NCI-H1694 (cell line): ENCODE data around the gene MFGE8.

Source experiments
- DNase-seq: peaks from one replicate; lab custom pipeline; 2025; lab: John Stamatoyannopoulos, UW

The MFGE8 gene

DNA sequence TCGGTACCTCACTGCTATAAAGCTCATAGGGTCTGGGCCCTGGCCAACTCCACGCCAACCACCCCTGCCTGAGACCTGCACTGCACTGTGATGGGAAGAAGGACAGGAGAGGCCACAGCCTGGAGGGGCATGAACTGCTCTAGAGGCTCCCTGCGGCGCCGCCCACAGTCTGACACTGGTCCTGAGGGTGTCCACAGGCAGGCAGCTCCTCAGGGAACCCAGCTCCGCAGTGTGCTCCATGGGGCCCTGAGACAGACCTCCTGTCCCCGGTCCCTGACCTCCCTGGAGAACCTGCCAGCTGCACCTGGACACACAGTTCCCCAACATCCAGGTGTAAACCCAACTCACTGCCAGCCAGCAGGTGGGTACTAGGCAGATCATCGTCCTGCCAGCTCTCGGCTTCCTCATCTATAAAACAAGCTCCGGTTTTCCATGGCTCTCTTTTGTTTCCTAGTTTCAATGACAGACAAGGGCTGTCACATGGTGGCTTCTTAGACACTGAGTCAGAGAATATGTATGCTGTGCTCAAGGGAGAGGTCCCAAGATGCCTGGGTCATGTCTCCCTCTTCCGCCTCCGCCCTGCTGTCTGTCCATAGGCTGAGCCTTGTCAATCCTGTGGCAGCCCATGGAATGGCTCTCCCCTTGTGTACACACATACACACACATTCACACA, 12.7 kb downstream of the MFGE8 start:
- no peak for DNase-seq

GRCh38 chr15:88899251-88899650, 13.9 kb downstream of the MFGE8 start:
- no peak for DNase-seq

DNA sequence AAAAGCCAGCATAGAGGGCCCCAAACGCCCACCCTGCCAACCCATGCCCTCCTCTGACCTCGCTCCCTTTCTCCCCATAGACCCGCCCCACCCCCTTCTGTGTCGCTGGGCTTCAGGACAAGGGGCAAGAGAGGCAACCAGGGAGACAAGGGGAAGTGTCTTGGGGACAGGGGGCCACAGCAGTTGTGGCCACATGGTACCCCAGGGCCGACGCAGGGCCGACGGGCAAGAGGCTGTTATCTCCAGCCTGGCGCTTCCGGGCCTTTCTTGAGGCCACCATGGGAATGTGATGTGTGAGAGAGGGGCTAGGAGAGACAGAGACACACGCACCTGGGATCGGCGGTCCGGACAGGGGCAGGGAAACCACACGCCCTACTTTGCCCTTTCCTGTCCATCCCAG, 14.4 kb downstream of the MFGE8 start:
- DNase-seq: no peak

DNA sequence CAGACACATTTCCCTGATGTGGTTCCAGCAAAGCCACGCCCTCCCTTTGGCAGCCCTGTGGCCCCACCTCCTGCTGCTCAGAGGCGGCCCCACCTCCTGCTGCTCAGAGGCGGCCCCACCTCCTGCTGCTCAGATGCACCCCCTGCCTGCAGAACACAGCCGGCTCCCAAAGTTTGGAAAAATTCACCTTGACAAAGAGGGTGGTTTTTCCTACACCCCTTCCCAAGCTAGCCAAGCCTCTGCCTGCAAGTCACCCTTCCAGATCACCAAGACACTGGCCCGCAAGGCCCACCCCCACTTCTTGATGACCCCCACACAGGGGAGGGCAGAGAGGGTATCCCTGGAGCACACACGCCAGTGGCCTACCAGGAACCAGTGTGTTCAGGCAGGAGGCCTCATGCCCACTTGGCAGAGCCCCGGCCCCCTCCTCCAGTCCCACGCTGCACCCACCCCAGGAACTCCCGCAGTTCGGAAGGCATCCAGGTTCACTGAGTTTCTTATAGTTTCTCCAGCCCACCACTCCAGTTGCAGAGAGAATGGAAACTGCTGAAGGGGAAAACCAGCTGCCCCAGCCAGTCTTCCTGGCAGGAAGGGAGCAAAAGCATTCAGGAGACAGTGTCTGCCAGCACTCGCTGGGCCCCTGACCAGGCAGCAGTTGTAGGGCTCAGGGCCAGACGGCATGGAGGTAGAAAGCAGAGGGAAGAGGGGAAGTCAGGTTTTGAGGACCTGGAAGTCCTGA, 15.6 kb downstream of the MFGE8 start:
- peak; percentile 30 for DNase-seq

DNA sequence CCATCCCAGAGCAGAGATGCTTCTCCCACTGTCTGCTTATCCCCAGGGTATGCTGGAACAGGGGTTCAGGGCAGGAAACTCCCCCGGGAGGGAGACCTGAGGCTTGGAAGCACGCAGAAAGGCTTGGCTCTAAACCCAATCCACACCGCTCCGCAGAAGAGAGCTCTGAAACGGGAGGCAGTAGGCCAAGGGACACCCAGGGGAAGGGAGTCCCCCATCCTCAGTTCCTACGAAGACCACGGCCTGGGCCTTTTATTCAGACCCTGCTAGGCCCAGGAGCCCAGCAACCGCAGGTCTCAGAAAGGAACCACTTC, 16.1 kb downstream of the MFGE8 start:
- no peak for DNase-seq

DNA sequence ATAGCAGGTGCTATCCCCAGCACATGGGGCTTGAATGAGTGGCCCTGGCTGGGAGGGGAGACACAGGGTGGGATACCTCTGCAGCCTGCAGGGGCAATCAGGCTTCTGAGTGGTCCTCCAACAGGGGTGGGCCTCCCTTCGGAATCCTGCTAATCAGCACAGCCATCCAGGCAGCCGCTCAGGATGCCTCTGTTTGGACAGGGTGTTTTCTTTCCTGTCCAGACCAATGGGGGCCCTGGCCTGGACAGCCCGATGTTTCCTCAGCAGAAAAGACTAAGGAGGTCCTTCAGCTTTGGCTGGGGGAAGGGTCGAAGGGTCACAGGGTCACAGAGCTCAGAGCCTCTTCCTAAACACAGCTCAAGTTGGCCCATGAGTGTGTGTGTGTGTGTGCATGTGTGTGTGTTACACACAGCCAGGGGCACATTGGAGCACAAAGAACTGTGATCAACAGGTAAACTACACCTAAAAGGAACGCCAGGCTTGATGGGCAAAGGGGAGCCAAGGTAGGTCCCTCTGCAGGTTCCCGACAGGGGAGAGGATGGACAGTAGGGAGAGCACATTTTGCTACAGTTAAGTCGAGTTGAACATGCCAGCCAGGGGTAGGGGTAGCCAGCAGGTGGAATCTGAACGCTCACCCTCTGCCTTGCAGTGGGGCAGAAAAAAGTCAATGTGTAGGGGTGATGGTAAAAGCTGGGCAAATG, 16.7 kb downstream of the MFGE8 start:
- DNase-seq: no peak

DNA sequence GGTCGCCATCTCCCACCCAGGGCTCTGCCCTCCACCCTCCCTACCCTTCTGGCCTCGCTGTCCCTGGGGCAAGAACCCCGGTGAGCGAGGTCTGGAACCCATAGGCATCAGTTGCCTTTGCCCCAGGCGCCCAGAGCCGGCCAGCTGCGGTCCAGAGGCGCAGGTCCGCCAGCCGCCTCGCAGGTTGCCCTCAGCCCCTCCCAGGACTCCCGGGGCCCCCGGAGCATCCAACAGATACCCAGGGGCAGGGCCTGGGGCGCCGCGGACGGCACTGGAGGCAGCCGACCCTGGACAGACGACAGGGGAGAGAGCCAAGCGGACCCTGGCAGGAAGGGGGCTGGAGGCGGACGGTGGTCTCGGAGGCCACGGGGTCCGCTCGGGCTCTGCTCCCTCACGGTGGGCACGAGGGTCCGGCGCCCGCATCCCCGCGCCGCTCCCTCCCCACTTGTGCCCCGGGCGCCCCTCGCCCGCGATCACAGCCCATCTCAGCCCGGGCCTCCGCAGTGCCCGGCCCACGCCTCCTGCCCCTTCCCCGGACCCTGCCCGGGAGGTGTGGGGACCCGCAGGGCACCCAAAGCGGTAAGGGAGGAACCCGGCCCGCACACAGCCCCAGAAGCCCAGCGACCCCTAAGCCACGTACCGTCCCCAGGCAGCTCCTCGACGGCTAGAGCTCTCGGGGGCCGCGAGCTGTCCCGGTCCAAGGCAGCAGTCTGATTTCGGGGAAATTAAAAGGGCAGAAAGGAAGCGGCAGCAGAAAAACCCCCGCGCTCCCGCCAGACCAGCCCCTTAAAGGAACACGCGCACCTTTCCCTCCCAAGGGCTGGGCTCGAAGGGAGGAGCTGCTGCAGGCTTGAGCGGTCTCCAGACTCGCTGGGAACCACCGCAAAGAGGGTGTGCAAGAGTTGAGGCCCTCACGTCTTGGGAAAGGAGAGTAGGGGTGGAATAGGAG, 18.1 kb downstream of the MFGE8 start, which contains the start of gene HAPLN3:
TSS of gene HAPLN3 (minus strand) at position 726 of the 949 bp plus-strand sequence. CDS start 8,246 bp downstream, outside the sequence.
- DNase-seq: no peak

DNA sequence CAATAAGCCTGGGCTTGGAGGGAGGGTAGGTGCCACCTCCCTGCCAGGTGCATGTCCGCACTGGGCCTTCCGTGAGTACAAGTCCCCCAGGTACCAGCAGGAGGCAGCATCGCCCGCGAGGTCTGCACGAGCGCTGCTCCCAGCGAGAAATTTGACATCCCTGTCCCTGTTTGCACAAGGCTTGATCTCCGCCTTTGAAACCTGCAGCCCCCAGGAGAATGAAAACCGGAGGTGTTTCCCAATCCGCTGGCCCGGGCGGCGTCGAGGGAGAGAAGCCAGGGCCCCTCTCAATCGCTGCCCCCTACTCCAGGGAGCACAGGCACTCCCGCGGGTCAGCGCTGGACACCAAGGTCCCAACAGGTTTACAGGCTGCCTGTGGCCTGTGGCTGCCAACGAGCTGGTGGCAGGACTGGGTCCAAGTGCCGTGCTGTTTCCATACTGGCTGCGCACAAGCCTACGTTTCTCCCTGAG, 18.8 kb downstream of the MFGE8 start:
- DNase-seq: no peak

GRCh38 chr15:88891540-88892254, 21.5 kb downstream of the MFGE8 start:
- DNase-seq: no peak

- DNase-seq: no peak
These were observed 22.7 kb downstream of the MFGE8 start for GRCh38 chr15:88890495-88890894.

GRCh38 chr15:88888719-88889118, 24.5 kb downstream of the MFGE8 start:
- no peak for DNase-seq

- DNase-seq: no peak
These were observed 26.1 kb downstream of the MFGE8 start for GRCh38 chr15:88887068-88887580.

- no peak for DNase-seq
These were observed 30.4 kb downstream of the MFGE8 start for GRCh38 chr15:88882785-88883184.

- no peak for DNase-seq
These were observed 31.4 kb downstream of the MFGE8 start for GRCh38 chr15:88881775-88882174.

DNA sequence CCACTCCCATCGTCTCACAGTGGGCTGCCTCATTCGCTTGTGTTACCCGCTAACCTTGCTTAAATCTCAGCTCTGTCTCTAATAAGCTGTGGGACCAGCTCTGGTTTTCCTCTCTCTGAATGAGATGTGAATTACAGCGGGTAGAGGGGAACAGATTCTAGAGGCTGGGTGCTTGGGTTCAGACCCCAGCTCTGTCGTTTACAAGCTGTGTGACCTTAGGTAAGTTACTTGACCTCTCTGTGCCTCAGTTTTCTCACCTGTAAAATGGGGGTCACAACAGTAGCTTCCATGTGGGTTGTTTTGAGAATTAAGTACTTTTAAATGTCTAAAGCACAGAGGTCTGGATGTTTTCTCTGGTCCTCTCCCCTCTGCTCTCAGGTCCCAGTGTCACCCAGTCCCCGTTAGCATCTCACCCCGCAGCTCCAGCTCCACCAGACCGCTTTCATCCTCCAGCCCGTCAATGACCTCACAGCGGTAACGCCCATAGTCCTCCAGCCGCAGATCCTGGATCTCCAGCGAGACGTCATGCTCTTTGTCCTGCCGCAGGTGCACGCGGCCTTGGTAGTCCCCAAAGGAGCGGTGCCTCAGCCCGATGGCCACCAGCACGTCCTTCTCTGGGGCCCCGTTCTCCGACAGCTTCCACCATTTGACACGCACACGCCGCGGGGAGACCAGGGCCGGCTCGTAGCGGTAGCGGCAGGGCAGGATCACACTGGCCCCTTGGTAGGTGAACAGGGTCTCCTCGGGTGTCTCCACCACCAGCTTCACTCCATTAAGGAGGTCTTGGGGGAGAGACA, 32.0 kb downstream of the MFGE8 start:
- DNase-seq: no peak

GRCh38 chr15:88878720-88879184, 34.4 kb downstream of the MFGE8 start:
- DNase-seq: peak; percentile 83

DNA sequence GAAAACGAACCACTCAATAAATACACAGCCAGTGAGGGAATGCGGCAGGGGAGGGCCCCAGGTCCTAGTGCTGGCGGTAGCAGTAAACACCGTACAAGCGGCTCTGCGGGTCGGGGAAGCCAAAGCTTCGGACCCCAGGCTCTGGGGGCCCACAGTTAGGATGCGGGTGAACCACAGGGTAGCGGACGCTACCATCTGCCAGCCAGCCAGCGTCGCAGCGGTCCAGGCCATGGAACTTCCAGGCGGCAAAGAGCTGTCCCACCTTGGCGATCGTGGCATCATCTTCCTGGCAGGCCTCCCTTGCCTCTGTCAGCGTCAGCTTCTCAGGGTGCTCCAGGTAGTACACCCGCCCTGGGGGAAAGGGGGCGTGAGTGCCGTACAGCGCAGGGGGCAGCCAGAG, 35.3 kb downstream of the MFGE8 start:
- no peak for DNase-seq

DNA sequence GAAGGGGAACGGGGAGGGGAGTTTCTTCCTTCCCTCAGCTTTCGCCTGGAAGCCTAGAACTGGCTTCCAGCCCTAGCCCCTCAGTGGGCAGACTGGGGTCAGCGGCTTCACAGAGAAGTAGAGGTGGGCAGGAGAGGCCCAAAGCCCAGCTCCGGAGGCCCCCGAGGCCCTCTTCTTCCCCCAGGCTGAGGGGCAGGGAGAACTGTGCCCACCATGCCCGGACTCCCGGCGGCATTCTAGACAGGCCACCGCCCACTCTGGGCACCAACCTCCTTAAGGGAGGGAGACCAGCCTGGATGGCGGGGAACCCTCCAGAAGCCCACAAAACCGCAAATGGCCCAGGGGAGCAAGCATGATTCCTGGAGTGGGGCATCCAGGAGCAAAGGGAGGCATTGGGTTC, 35.8 kb downstream of the MFGE8 start:
- no peak for DNase-seq

- DNase-seq: no peak
These were observed 36.6 kb downstream of the MFGE8 start for GRCh38 chr15:88876573-88876972.

DNA sequence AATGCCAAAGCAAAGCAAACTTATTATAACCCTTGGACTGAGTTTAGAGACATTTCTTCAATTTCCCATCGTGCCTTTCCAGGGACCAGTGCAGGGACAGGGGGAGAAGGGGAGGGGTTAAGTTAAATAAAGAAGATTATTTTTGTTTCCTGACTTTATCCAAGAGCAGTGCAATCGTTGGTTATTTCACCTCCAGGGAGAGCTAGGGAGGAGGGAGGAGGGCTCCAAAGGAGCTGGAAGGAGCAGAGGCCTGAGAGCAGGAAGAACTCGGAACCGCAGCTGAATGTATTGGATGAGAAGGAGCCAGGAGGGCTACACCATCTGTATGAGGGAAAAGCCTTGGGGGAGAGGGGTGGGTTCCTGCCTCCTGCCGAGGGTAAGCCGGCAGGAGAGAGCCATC, 38.5 kb downstream of the MFGE8 start:
- no peak for DNase-seq
